HuH-7.5 (cell line): ENCODE measurements around the gene SORCS2.

Experiments used
- DNase-seq: peaks from one replicate; pipeline ENCODE4 v3.0.0; 2011; ENCODE audit warnings: low spot score

SORCS2 gene

GRCh38 chr4:7326693-7327340, 134.5 kb downstream of the SORCS2 start:
- no peak for DNase-seq

DNA sequence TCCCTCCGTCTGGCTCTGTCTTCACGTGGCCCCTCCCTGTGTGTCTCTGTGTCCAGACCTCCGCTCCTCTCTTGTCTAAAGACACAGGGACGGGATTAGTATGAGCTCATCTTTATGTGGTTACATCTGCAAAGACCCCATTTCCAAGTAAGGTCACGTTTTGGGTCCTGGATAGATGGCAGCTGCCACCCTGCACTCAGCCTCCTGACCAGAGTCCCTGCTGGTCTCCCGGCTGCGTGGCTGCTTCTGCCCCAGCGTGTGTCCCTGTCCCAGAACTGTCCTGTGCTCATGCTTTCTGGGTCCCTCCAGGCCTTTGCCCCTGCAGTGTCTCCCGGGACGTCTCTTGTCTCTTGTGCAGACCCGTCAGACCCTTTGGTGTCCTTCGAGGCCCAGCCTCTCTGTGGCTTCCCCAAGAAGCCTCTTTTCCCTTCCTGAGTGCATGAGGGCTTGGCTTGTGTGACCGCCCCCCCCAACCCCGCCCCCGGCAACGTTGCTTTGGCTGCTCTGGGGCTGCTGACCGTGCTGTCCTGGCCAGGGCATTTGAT, 135.1 kb downstream of the SORCS2 start:
- no peak for DNase-seq

DNA sequence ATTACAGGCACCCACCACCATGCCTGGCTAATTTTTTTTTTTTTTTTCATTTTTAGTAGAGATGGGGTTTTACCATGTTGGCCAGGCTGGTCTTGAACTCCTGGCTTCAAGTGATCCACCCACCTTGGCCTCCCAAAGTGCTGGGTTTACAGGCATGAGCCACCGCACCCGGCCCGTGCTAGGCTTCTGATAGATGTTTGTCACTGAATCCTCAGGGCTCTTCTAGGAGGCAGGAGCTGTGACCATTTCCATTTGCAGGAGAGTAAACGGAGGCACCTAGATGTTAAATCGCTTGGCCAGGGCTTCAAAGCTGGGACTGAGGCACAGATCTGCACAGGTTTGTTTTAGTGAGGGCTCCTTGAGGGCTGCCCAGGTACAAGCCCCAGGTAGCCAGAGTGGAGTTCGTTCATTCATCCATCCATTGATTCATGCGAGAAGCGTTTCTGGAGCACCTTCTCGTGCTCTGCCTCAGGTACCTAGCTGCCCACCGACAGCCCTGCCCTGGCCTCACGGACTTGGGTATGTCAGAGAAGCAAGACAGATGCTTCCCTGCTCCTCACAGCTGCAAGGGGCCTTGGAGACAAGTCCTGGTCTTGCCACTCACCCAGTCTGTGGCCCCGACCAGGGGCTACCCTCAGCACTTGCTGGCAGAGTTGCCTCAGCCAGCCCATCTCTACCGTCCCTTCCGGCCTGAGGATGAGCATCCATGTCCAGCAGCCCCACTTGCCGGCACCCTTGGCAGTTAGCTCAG, 136.0 kb downstream of the SORCS2 start:
- no peak for DNase-seq

- DNase-seq, result no peak
These were observed 136.7 kb downstream of the SORCS2 start for GRCh38 chr4:7328913-7329638.

DNA sequence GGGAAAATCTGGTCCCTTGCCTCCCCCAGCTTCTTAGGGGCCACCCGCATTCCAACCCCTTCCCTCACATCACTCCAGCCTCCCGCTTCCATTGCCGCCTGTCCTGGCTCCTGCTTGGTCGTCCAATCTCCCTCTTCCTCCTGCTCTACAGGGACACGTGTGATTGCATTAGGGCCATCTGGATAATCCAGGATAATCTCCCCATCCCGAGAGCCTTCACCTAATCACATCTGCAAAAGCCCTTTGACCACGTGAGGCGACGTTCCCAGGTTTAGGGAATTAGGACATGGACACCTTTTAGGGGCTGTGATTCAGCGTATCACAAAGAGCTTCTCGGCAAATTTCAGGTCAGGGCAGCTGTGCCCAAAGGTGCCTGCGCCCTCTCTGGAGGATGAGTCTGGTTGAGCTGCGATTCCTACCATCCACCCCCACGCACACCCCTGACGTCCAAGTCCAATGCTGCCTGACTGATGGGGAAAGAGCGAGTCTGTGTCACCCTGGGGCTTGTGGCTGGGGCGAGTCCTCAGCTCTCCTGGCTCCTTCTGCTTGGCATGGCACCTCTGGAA, 137.8 kb downstream of the SORCS2 start:
- DNase-seq, result no peak

DNA sequence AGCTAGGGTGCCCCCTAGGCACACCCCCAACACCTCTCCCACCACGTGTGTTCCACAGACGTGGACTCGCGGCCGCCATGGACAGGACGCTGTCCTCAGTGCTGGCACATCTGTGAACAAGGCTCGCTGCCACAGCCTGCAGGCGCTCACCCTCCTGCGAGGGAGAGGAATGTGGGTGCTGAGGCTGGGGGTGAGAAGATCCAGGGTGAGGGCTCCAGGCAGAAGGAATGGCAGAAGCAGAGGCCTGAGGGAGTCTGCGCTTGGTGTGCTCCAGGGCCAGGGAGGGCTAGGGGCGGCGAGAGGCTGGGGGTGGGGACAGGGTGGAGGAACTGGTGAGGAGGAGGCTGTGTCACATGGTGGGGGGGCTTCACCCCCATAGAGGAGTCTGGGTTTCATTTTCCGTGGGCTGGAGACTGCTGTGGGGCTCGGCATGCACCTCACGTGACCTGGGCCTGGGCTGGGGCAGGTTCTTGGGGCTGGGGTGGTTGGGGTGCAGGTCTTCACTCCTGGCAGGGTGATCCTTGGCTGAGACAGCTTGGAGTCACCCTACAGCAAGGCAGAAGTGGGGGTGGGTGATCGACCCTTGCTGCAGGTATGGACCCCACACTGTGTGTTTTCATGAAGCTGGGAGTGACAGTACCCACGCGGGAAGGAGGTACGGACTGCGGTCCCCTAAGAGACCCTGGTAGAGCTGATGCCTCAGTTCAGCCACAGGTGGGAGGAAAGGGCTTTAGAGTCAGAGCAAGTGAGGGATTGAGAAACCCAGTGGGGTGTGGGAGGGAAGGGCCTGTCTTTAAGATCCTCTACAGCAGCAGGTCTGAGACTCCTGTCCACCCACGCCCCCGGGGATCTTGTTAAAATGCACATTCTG, 138.7 kb downstream of the SORCS2 start:
- DNase-seq, result no peak

DNA sequence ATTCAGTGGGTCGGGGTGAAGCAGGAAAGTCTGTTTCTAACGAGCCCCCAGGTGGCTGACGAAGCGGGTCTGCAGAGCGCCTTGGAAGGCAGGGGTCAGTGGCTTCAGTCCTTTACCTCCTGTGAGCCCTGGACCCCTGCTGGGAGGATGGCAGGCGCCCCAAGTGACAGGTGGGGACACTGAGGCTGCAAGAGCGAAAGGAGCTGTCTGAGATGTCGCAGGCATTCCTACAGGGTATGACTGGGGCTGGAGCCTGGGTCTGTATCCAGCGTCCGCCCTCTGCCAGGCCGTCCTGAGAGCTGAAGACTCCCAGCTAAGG, 139.3 kb downstream of the SORCS2 start:
- no peak for DNase-seq

DNA sequence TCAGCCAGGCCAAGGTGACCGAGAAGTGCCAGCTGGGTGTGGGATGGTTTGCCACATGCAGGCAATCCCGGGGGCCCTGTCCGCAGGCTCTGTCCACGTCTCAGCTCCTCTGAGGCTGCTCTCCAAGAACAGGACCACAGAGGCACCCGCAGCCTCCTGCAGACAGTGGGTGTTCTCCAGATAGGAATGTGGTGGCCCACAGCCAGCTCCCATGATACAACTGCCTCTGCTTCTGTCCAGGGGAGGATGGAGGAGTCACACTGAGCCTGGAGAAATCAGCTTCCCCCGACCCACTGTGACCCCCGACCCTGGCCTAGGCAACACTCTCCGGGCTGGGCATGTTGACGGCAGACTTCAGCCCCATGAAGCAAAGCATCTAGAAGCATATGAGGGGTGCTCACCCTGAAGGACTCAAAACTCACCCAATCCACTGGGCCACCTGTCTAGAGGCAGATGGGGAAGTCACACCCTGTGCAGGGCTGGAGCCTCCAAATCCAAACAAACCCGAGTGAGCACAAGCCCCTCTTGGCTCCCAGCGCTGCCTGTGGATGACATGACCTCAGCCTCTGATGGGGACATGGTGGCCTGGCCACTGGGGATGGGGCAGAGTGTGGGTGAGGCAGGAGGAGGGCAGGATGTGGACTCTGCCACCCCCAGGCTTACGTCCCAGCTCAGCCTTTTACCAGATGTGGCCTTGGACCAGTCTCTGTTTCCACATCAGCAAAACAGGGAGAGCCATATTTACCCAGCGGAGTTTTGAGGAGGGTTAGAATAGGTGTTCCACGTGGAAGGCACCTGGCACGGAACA, 140.1 kb downstream of the SORCS2 start:
- no peak for DNase-seq

GRCh38 chr4:7333024-7333780, 140.9 kb downstream of the SORCS2 start:
- no peak for DNase-seq

GRCh38 chr4:7333801-7334421, 141.6 kb downstream of the SORCS2 start:
- DNase-seq, result no peak

GRCh38 chr4:7334521-7335275, 142.4 kb downstream of the SORCS2 start:
- DNase-seq, result no peak

DNA sequence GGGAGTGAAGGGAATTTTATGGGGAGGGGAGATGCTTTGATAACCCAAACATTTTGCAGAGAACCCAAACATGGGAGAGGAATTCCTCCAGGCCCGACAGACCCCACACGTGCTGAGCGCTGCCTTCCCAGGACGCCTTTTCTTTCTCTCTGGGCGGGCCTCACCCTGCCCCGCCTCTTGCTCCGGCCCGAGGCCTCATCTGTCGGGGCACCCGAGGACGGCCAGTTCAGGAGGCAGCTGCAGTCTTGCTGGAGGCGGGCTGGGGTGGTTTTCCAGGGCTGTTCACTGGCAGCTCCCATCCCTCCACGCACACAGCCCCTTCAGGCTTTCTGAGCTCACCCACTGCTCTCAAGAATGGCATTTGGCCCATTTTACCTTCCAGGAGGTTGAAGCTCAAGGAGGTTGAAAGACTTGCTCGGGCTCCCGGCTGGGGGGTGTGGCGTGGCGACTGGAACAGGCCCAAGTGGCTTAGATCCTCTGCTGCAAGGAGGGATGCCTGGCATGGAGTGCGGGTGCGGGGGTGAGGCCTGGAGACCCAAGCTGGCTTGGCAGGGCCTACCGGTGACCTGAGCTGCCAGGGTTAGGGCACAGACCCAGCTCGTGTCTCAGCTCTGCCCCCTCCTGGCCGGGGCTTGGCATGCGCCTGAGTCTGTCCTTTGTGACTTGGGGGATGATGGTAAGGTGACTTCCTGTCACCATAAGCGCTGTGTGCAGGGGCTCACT, 143.2 kb downstream of the SORCS2 start:
- peak; percentile 87 for DNase-seq

GRCh38 chr4:7336067-7336569, 143.8 kb downstream of the SORCS2 start:
- DNase-seq, result no peak

DNA sequence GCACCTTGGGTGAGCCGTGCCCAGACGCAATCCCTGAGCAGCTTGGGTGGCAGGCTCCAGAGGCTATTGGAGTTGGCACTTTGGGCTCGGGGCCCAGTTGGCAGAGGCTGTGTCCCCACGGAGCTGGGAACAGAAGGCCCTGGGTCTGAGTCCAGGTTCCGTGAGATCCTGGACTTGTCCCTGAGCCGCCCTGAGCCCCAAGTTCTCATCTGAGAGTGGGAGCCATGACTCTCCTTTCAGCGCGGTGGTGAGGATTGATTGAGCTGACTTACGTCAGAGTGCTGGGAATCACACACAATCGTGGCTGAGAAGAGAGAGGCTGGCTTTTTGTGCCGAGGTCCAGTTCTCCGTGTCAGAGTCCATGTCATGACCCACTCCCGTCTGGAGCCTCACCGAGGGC, 144.4 kb downstream of the SORCS2 start:
- DNase-seq, result no peak

- DNase-seq, result no peak
These were observed 145.1 kb downstream of the SORCS2 start for GRCh38 chr4:7337196-7338058.

GRCh38 chr4:7338059-7338452, 145.7 kb downstream of the SORCS2 start:
- no peak for DNase-seq
